HG03103 (cell line): ENCODE results near the gene SYT12.
"Not testable (repeated sequence)": the region's sequence is repeated elsewhere in the genome, so short reads cannot be mapped to it uniquely, and the experiment has no call there.

Experiments used
- ATAC-seq: cut with Tn5 transposase; IDR thresholded peaks from one replicate; pipeline ENCODE4 v1.9.1; 2021; ENCODE audit warnings: low read depth; ENCODE audit not compliant: unreplicated experiment

SYT12 gene

GRCh38 chr11:67022961-67023956 lies at the start of gene SYT12:
SYT12 (plus strand) TSS chr11:67023134; CDS start chr11:67030145, 7,011 bp downstream.
- ATAC-seq, result no peak

DNA sequence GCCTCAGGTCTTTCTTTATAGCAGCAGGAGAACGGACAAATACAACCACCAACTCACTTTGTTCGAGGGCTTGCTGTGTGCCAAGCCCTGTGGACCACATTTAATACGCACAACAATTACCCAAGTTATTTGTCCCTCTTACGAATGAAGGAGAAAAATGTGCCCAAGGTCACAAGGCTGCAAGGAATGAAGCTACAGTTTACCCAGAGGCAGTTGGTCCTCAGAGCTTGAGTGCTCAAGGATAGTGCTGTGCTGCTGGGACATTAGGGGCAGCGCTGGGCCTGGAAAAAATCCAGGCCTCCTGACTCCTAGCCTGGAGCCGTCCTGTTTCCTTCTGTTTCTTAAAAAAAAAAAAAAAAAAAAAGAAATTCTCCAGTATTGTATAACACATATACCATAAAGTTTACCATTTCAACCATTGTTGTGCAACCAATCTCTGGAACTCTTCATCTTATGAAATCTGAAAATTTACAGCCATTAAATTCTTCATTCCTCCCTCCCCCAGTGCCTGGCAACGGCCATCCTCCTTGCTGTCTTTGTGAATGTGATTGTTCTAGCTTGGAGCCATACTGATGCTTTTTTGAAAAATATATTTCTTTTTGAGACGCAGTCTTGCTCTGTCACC lies 48.9 kb upstream of the SYT12 start:
- no peak for ATAC-seq

DNA sequence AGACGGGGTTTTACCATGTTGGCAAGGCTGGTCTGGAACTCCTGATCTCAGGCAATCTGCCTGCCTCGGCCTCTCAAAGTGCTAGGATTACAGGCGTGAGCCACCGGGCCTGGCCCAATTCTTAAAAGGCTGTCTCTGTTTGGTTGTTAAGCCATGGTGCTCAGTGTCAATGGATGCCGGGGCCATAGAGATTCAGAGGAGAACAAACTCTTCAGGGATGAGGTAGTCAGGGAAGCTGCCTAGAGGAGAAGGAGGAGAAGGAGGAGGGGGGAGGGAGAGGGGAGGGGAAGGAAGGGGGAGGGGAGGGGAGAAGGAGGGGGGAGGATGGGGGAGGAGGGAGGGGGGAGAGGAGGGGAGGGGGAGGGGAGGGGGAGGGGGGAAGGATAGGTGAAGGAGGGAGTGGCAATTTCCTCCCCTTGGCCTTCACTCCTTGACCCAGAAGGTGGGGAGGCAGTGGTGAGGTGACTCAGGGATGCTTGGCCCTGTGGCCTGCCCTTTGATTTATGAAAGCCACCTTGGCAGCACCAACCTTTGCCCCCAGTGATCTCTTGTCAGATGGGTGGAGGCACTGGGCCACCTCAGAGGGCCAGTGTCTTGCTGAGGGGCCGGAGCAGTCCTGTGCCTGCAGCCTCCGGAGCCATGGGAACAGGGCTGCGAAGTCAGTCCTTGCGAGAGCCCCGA lies 48.1 kb upstream of the SYT12 start, which contains the start of gene C11orf86:
C11orf86 (plus strand) TSS at position 581 of the 681 bp plus-strand sequence; CDS start at position 640, 59 bp downstream.
- no peak for ATAC-seq

DNA sequence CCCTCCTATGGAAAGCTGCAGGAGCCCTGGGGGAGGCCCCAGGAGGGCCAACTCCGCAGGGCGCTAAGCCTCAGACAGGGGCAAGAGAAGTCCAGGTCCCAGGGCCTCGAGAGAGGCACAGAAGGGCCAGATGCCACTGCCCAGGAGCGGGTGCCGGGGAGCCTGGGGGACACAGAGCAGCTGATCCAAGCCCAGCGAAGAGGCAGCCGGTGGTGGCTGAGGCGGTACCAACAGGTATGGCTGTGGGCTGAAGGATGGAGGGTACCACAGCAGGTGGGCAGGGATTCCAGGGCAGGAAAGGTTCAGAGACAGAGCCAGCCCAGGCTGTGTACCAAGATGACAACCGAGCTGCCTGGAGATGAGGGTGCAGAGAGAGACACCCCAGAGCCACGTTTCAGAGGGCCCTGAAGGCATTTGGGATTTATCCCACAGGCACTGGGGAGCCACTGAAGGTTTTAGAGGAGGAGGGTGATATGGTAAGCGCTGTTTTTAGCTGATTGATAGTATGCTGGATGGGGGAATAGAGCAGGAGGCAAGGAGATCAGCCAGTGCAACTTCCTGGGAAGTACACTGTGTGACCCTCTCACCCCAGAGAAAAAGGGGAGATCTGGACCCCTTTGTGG lies 47.4 kb upstream of the SYT12 start:
- ATAC-seq, result no peak

- ATAC-seq, result no peak
Observed at GRCh38 chr11:66976028-66976467, 46.9 kb upstream of the SYT12 start.

GRCh38 chr11:66976925-66977324 lies 46.0 kb upstream of the SYT12 start:
- no peak for ATAC-seq

- no peak for ATAC-seq
Observed at GRCh38 chr11:66978229-66978628, 44.7 kb upstream of the SYT12 start.

DNA sequence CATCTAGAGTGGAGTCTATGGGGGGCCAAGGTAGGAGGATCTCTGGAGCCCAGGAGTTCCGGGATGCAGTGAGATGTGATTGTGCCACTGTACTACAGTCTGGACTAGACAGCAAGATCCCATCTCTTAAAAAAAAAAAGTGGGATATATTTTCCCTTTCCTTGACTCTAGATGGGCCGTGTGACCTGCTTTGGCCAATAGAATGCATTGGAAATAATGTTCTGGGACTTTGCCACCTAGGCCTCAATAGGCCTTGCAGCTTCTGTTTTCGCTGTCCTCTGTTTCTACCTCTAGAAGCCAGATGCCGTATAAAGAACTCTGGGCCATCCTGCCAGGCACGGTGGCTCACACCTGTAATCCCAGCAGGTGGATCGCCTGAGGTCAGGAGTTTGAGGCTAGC lies 44.2 kb upstream of the SYT12 start:
- no peak for ATAC-seq

GRCh38 chr11:66979336-66979980 lies 43.5 kb upstream of the SYT12 start:
- ATAC-seq, result no peak

DNA sequence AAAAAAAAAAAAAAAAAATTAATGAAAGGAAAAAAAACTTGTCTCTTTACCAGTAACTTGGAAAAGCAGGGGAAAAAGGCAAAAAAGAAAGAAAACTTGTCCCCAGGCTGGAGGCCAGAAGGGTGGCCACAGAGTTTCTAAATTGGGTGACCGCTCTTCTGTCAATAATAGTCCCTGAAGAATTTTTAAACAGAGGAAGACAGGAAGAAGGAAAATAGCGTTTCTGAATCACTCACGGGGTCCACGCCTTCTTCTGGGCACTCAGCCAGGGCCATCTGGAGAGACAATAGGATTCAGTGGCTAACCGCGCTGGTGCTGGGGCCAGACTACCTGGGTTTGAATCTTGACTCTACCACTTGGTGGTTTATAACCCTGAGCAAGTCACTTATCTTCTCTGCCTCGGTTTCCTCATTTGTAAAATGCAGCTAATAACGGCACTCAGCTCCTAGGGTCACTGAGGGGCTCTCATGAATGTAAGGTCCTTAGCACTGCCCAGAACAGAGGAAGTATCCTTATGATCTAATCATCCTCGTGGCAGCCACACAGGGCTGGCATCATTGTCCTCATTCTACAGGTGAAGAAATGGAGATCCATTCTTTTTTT lies 40.9 kb upstream of the SYT12 start:
- ATAC-seq, result no peak

DNA sequence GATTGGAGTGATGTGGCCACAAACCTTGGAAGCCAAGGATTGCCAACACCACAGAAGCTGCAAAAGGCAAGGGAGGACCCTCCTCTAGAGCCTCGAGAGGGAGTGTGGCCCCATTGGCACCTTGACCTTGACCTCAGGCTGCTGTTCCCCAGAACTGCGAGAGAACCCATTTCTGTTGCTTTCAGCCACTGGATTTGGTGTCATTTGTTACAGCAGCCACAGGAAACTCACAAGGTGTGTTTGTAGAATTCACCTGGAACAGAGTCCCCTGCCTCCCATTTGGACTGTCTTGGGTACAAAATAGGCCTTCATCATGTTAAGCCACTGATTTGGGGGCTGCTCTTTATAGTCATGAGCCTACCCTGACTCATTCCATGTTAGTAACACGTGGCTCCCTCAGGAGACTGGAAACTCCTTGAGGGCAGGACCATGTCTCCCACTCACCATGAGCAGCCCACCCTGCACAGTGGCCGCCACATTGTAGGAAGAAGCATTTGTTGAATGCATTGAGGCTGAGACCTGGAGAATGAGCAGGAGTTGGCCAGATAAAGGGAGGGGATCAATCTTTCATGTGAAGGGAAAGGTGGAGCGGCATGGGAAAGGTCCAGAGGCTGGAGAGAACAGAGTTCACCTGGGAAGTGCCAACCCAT lies 39.5 kb upstream of the SYT12 start:
- no peak for ATAC-seq

GRCh38 chr11:66985508-66986177 lies 37.3 kb upstream of the SYT12 start:
- ATAC-seq, result no peak

DNA sequence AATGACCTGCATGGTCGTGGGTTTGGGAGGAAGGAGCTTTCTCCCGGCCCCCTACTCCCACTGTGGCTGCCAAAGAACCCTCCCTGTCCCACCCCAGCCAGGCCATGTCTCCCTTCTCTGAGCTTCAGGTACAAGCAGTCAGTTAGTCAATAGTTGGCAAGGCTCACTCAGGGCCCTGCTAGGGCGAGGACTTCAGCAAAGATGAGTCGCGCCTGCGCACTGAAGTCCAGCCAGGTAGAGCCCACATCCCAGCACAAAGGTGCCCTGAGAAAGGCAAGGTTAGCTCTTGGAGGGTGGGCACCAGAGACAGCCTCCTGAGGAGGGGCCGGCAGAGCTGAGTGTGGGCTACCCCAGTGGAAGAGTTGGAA lies 36.8 kb upstream of the SYT12 start:
- ATAC-seq, result no peak

DNA sequence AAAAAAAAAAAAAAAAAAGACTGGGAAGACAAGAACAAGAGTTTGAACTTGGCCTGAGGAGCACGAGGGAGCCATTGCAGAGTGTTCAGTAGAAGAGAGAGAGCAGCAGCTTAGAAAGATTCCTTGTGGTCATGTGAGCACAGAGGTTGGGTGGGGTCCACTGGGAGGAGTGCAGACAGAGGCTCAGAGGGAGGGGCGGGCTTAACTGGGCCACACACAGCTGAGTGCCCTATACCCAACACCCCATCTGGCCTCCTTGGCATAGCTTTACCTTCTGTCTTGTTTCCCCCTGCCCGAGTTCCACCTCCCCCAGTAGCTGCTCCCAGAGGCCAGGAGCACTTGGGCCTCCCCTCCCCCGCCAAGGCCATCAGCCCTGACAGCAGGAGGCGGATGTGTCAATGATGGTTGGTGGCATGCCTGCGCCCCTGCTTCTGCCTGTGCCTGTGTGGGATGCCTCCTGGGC lies 35.7 kb upstream of the SYT12 start:
- no peak for ATAC-seq

GRCh38 chr11:66987924-66988637 lies 34.9 kb upstream of the SYT12 start:
- ATAC-seq, result no peak

DNA sequence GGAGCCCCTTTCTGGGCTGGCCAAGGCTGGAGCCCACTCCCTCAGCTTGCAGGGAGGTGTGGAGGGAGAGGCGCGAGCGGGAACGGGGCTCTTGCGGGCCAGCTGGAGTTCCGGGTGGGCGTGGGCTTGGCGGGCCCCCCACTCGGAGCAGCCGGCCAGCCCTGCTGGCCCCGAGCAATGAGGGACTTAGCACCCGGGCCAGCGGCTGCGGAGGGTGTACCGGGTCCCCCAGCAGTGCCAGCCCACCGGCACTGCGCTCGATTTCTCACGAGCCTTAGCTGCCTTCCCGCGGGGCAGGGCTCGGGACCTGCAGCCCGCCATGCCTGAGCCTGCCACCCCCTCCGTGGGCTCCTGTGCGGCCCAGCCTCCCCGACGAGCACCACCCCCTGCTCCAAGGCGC lies 34.2 kb upstream of the SYT12 start:
- not testable (repeated sequence) for ATAC-seq

DNA sequence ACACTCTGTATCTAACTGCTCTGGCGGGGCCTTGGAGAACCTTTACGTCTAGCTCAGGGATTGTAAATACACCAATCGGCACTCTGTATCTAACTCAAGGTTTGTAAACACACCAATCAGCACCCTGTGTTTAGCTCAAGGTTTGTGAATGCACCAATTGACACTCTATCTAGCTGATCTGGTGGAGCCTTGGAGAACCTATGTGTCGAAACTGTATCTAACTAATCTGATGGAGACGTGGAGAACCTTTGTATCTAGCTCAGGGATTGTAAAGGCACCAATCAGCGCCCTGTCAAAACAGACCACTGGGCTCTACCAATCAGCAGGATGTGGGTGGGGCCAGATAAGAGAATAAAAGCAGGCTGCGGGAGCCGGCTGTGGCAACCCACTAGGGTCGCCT lies 33.6 kb upstream of the SYT12 start:
- ATAC-seq, result not testable (repeated sequence)

DNA sequence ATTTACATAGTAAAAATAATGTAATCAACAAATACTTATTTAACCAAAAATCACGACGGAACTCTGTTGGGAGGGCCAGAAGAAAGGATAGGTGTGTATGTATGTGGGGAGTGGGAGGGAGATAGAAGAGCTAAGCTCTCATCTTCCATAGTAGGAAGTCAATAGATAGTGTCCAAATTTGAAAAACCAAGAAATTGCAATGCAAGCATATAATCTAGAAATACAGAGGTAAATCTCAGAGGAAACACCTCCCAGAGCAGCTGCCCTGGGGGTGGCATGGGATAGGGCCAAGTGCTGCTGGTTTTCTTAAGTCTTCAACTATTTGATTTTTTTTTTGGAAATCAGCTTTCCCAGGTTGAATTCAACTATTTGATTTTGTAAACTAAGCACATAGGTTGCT lies 30.9 kb upstream of the SYT12 start:
- ATAC-seq, result no peak
